ENCODE results near the gene BICC1.

BICC1 gene

GRCh38 chr10:58512491-58513187, at the start of gene BICC1:
Gene BICC1, plus strand, starts transcription at chr10:58512872. Its CDS starts 272 bp downstream, at chr10:58513144.
- peak; percentile 65 for DNase-seq (ENCODE audit: low spot score)

DNA sequence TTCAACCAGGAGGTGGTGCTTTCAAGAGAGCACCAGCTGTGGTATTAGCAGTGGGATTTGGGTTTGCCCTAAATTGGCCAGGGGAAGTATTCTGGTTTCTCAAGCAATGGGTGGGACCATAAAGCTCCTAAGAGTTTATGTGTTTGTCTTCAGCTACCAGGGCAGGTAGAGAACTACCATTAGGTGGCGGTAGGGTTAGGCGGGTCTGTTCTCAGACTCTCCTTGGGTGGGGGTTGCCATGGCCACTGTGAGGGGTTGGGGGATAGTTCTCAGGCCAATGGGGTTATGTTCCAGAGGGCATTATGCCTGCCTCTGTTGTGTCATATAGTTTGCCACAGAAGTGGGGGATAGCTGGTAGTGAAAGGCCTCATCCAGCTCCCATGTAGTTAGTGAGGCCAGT, 47.7 kb upstream of the BICC1 start:
- no peak for DNase-seq (ENCODE audit: low spot score)

- no peak for DNase-seq (ENCODE audit: low spot score)
Measured at GRCh38 chr10:58465629-58466028, 47.0 kb upstream of the BICC1 start.

- DNase-seq (ENCODE audit: low spot score) = no peak
Measured at GRCh38 chr10:58467931-58468635, 44.6 kb upstream of the BICC1 start.

DNA sequence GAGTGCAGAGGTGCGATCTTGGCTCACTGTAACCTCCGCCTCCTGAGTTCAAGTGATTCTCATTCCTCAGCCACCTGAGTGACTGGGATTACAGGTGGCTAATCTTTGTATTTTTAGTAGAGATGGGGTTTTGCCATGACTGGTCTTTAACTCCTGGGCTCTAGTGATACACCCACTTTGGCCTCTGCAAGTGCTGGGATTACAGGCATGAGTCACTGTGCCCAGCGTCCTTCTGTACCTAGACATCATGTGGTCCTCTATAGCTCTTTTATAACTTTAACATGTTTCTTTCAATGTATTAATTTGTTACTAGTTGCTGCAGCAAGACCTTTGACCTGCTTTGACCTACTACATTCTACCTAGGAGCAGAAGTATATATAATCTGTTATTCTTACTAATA, 38.7 kb upstream of the BICC1 start:
- DNase-seq (ENCODE audit: low spot score) = no peak

DNA sequence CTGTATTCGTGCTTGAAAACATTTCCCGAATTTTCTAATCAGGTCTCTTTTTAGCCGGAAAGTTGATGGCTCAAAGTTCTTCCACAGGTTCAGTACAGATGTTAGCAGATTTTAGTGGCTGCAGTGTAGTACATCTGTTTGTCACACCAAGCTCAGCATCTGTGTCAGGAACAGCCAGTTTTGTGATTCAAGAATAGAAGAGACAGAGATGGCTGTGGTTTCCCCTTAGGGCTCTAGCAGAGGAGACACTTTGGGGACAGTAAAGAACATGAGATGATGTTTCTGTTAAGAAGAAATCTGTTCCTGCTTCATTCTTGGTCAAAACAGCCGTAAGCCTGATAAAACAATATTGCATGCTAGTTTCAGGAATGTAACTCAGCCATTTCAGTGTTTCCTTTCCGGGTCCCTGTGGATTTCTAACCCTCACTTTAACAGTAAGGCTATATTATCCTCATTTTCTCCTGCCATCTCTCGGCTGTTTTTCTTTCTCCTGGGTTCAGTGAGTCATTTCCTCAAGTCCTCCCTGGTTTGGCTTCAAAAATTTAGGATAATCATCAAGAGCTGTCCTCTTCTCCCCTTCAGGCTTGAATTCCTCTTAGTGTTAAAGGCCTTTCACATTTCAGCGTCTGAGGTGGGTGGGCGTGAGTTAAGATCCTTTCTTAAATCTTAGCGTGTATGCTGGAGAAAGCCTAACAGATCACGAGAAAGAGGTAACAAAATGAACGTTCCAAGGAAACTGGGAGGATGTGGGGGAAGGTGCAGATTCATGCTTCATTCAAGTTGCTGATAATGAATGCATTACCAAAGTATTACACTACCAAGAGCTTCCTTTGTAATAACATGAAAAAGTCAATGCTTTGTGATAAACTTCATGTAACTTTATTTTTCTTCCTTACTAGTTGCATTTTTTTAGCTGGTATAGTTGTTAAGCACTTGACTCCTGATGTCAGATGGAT, 37.1 kb upstream of the BICC1 start:
- peak; percentile 61 for DNase-seq (ENCODE audit: low spot score)

DNA sequence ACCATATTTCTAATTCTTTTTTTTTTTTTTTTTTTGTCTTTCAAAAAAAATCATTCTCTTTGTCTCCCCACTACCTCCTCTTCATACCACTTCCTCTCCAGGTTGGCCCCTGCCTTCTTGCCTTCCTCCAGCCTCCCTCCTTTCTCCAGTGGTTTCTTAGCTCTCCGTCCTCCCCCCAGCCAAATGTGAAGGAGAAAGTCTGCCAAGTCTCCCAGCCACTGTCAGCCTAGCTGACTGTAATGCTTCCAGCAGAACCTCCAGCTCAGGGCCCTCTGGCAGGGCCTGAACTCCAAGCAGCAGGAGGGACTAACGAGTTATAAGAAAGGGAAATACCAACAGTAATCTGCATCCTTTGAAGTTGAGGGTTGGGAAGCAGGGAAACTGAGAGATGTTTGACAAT, 35.5 kb upstream of the BICC1 start:
- peak; percentile 63 for DNase-seq (ENCODE audit: low spot score)

- DNase-seq (ENCODE audit: low spot score) = no peak
Measured at GRCh38 chr10:58477902-58478301, 34.8 kb upstream of the BICC1 start.

DNA sequence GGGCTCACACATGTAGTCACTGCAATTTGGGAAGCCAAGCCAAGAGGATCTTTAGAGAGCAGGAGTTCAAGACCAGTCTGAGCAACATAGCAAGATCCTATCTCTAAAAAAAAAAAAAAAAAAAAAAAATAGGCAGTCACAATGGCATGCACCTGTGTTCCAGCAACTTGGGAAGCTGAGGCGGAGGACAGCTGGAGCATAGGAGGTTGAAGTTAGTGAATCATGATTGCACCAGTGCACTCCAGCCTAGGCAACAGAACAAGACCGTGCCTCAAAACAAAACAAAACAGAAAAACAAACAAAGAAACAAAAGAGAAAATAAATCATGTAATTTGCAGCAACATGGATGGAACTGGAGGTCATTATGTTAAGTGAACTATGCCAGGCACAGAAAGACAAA, 33.6 kb upstream of the BICC1 start:
- no peak for DNase-seq (ENCODE audit: low spot score)

DNA sequence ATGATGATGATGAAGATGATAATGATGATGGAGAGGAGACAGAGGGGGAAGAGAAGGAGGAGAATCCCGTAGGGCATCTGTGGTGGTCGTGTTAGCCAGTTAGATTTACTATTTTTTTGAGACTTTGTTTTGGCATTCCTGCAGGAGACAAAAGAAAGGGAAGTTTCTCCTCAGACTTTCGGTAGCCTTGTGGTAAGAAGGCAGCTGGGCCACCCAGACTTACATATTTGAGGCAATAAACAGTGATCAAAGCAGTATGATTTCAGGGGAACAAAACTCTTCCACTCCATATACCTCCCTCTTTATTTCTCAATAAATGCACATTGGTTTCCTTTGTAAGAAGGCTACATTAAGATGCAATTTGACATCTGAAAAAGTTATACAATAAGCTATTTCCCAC, 32.4 kb upstream of the BICC1 start:
- no peak for DNase-seq (ENCODE audit: low spot score)

GRCh38 chr10:58481569-58482109, 31.0 kb upstream of the BICC1 start:
- DNase-seq (ENCODE audit: low spot score) = no peak

DNA sequence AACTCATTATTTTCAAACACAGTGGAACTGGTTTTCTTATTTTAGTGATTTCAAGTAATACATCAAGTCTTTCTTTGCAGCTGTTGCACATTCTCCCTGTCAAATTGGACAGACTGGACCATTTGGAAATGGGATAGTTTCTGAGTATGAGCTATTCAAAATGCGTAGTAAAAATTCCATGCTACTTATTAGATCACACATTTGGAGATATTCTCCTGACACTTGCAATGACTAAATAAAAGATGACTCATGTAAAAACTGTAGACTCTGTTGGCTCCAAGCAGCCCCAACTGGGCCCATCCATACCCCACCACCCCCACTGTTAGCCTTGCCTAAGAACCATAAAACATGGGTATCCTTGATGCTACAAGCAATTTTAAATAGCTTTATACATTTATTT, 25.9 kb upstream of the BICC1 start:
- DNase-seq (ENCODE audit: low spot score) = peak; percentile 6

DNA sequence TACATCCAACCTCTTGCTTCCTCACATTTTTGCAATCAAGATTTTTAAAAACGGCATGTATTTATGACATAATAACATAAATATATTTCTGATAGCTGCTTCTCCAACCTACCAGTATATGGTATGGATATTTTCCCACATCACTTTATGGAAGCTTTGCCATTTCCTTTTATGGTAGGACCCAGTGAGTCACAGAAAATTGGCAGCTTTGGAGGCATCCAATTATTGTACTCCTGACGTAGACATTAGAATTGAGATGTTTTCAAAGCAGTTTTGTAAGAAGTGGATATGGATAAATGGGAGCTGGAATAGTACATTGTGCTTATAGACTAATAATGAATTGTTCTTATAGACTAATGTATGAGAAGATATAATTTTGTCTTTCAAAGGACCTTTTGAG, 23.8 kb upstream of the BICC1 start:
- DNase-seq (ENCODE audit: low spot score) = peak; percentile 22

GRCh38 chr10:58502956-58503355, 9.7 kb upstream of the BICC1 start:
- no peak for DNase-seq (ENCODE audit: low spot score)

DNA sequence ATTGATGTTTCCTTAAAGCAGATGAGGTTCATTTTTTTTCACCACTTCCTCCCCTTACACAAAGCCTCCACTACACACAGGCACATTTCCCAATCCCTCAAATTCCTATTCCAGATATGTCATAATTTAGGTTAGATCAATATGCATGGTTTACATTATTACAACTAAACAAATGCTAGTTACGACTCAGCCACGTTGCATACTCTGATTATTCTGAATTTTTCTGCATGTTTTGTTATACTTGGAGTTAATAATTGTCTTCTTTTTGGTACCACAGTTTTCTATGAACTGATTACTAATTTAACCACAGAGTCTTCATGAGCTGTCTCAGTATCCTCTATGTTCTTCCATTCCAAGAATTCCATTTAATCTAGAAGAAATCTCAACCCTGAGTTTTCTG, 4.4 kb upstream of the BICC1 start:
- peak; percentile 62 for DNase-seq (ENCODE audit: low spot score)

DNA sequence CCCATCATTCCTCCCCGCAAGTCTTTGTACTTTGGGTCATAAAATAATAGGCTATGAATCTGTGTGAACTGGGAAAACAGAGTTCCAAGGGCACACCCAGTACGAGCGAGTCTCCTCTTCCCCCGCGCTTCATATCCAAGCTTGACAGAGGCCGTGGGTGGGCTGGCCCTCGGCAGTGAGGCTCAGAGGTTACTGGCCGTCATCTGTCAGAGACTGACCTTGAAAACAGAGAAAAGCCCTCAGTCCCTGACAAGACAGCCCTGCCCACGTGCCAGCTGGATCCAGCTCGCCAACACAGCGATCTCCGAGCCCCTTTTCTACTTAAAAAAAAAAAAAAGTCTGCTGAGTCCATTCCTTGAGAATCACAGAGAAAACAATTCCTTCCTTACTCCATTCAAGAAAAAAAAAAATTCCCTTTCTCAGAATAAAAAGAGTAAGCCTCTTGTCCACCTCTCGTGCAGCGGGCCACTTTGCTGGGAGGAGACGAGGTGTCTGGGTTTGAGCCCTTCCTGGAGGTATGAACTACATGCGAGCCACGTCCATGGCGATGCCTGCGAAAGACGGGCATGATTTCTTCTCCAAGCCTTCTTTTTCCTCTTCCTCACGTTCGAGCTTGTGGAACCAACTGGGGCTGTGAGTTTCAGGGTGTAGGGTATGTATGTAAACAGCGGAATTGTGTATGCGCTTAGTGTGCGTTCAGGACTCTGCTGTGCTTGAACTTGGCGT, 744 bp upstream of the BICC1 start:
- DNase-seq (ENCODE audit: low spot score) = peak; percentile 12

- peak; percentile 60 for DNase-seq (ENCODE audit: low spot score)
Measured at GRCh38 chr10:58513188-58514110, 777 bp downstream of the BICC1 start.

DNA sequence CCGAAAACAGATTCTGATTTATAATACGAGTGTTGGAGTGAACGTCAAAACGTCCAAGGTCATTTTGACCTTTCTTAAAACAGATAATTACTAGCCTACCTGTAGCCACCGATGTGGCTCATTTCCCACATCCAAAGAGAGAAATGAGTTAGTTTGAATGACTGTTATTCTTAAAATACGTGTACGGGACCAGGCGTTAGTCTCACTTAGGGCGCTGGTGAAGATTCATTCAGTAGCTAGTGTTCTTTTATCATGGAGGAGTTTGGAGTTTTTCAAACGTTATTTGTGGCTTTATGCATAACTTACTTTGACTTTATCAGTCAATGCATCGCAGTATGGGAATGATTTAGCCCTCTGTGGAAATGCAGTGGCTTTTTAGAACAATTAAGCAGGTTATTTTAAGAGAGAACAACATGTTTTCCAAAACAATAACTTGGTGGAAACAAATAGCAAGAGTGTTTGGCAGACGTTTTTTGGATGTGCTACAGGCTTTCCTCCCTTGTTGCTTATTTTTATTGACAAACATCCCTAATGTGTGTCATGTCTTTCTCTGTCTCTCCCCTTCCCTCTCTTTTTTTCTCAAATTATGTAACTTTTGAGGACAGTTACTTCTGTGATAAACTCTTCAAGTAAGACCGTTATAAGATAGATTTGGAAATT, 1.6 kb downstream of the BICC1 start:
- no peak for DNase-seq (ENCODE audit: low spot score)

DNA sequence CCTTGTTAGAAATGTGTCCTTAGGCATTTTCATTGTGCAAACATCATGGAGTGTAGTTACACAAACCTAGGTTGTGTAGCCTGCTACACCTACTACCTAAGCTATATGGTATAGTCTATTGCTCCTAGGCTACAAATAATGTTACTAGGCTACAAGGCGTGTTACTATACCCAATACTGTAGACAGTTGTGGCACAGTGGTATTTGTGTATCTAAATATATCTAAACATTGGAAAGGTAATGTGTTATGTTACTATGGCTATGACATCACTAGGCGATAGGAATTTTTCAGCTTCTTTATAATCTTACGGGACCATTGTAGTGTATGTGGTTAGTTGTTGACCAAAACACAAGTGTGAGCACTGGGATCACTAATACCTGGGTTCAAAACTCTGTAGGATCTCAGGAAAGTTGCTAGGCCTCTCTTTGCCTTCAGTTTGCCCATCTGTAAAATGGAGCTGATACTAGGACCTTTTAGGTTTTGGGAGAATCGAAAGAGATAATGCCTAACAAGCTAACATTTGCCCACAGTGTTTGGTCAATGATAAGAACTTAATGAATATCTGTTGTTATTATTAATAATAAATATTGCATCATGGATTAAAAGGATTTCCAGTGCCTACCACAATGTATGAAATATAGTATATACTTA, 2.7 kb downstream of the BICC1 start:
- no peak for DNase-seq (ENCODE audit: low spot score)
